Glutamatergic neuron (in vitro differentiated cells): ENCODE results near the gene ZNF853. TPM values are rescaled to one million over a fixed set of nuclear protein-coding genes. Genes with fewer than 3 reads are reported as not detected.

Experiments used
- DNase-seq: peaks from one replicate; pipeline ENCODE4 v3.0.0; 2022
- H3K27ac Mint-ChIP-seq: one replicate; pipeline ENCODE4 v1.8.0; 2020; ENCODE audit warnings: mild to moderate bottlenecking, mixed read lengths, inconsistent platforms; ENCODE audit not compliant: unreplicated experiment
- H3K27me3 Mint-ChIP-seq: one replicate; pipeline ENCODE4 v1.8.0; 2020; ENCODE audit warnings: mild to moderate bottlenecking, moderate library complexity, mixed read lengths, inconsistent platforms; ENCODE audit not compliant: unreplicated experiment
- H3K36me3 Mint-ChIP-seq: one replicate; pipeline ENCODE4 v1.8.0; 2020; ENCODE audit warnings: mild to moderate bottlenecking, mixed read lengths, inconsistent platforms; ENCODE audit not compliant: unreplicated experiment
- H3K4me1 Mint-ChIP-seq: one replicate; pipeline ENCODE4 v1.8.0; 2020; ENCODE audit warnings: mild to moderate bottlenecking, low read depth, mixed read lengths, inconsistent platforms; ENCODE audit not compliant: unreplicated experiment
- H3K4me3 Mint-ChIP-seq: one replicate; pipeline ENCODE4 v1.8.0; 2020; ENCODE audit warnings: mild to moderate bottlenecking, mixed read lengths, inconsistent platforms; ENCODE audit not compliant: unreplicated experiment
- H3K9me3 Mint-ChIP-seq: one replicate; pipeline ENCODE4 v1.8.0; 2020; ENCODE audit warnings: mild to moderate bottlenecking, moderate library complexity, mixed read lengths, inconsistent platforms; ENCODE audit not compliant: unreplicated experiment
- CTCF ChIP-seq: fragments of 200-600 bp; sonication (generic); IDR thresholded peaks from one replicate; pipeline ENCODE4 v1.5.0; 2021; ENCODE audit not compliant: partially characterized antibody, unreplicated experiment
- total RNA-seq: library from RNA; stranded (reverse); fragmentation: NEBNext Ultra II Directional; extraction: Animal tissue kit (Norgen Biotek cat#: 25700); gene quantifications from one replicate; pipeline ENCODE4 v1.2.1, GENCODE V29; 2021; ENCODE audit not compliant: unreplicated experiment

Gene ZNF853
- total RNA-seq, 1 donor from 2014 or later = 5.5 TPM

DNA sequence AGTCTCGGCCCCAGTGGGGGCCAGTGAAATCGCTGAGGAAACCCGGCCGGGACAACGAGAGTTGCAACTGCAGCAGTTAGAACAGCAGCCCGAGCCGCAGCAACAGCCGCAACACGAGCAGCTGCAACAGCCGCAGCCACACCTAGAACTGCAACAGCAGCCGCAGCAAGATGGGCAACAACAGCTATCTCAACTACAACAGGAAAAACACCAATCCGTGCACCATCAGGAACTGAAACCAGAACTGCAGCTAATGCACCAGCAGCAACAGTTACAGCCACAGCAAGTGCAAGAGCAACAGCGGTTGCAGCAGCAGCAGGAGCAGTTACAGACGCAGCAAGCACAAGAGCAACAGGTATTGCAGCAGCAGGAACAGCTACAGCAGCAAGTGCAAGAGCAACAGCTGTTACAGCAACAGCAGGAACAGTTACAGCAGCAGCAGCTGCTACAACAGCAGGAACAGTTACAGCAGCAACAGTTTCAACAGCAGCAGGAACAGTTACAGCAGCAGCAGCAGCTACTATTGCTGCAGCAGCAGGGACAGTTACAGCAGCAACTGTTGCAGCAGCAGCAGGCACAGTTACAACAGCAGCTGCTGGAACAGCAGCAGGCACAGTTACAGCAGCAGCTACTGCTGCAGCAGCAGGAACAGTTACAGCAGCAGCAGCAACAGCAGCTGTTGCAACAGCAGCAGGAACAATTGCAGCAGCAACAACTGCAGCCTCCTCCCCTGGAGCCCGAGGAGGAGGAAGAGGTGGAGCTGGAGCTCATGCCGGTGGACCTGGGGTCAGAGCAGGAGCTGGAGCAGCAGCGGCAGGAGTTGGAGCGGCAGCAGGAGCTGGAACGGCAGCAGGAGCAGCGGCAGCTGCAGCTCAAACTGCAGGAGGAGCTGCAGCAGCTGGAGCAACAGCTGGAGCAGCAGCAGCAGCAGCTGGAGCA is 6.1 kb downstream of the ZNF853 start:
- TF ChIP-seq CTCF = no peak
- Mint-ChIP-seq H3K27ac (peak overlapping the region; percentile 76), H3K36me3 (peaks cover 17% of the 10 kb centered on the region), H3K9me3 (peaks cover 14% of the 10 kb centered on the region), H3K27me3 (peaks cover 12% of the 10 kb centered on the region), H3K4me1 (peaks cover 6% of the 10 kb centered on the region), H3K4me3 (no peak overlapping the region)
- no peak for DNase-seq

GRCh38 chr7:6622134-6622710 is 6.8 kb downstream of the ZNF853 start:
- Mint-ChIP-seq H3K4me1 (peaks cover 6% of the 10 kb centered on the region), H3K36me3 (peaks cover 17% of the 10 kb centered on the region)
- no peak for TF ChIP-seq CTCF

DNA sequence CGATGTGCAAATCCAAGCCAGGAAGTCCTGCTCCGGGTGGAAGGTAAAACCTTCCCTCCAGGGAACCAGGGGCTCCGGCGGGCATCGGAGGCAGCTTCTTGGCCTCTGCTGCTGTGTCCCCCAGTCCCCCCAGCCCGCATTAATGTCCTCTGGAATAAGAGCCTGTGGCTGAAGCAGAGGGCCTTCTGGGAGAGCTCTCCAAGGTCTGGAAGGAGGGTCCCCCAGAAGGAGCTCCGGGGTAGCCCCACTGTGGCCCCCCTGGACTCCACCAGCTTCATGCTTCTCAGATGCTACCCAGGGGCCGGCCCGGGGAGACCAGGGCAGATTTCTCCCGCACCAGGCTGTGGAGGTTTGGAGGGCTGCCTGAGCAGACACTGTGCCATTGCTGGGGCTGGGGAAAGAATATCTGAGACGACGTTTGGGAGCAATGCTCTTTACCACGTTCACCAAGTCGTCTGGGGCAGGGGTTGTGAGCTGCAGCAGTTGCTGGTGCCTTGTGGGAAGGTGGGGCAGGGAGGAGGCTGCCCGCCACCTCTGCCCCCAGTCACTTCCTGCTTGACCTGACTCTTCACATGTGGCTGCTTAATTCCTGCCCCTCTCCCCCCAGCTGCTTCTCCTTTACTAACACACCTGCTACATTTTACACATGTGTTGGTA is 8.3 kb downstream of the ZNF853 start:
- Mint-ChIP-seq H3K27me3 (peaks cover 13% of the 10 kb centered on the region), H3K9me3 (peaks cover 14% of the 10 kb centered on the region), H3K36me3 (peaks cover 17% of the 10 kb centered on the region), H3K27ac (no peak overlapping the region), H3K4me3 (no peak overlapping the region), H3K4me1 (peaks cover 4% of the 10 kb centered on the region)
- no peak for DNase-seq
- no peak for TF ChIP-seq CTCF

More at GRCh38 chr7:6622134-6622710, 6.8 kb downstream of the ZNF853 start:
- DNase-seq = no peak
- Mint-ChIP-seq H3K9me3 (peaks cover 14% of the 10 kb centered on the region), H3K4me3 (no peak overlapping the region), H3K27me3 (peaks cover 12% of the 10 kb centered on the region), H3K27ac (no peak overlapping the region)

DNA sequence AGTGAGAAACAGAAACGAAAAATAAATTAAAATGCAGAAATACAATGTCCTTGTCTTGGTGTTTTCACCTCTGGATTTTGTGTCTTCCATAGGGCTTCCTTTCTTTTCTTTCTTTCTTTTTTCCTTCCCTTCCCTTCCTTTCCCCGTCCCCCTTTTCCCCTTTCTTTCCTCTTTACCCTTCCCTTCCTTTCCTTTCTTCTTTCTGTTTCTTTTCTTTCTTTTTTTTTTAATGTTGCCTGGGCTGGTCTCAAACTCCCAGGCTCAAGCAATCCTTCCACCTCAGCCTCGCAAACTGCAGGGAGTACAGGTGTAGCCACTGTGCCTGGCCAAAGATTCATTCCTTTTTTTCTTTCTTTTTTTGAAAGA is 8.8 kb downstream of the ZNF853 start:
- no peak overlapping the region for H3K27ac Mint-ChIP-seq
- H3K4me1 Mint-ChIP-seq = peaks cover 4% of the 10 kb centered on the region
- no peak for TF ChIP-seq CTCF
- peaks cover 13% of the 10 kb centered on the region for H3K27me3 Mint-ChIP-seq
- peaks cover 14% of the 10 kb centered on the region for H3K9me3 Mint-ChIP-seq
- peaks cover 17% of the 10 kb centered on the region for H3K36me3 Mint-ChIP-seq
- DNase-seq = no peak
- no peak overlapping the region for H3K4me3 Mint-ChIP-seq
